HG03045 (cell line): Measurements from ENCODE around the gene TRIM52.

Experiments
- ATAC-seq: cut with Tn5 transposase; IDR thresholded peaks from one replicate; pipeline ENCODE4 v1.9.1; 2021; ENCODE audit warnings: mild to moderate bottlenecking, moderate library complexity; ENCODE audit not compliant: unreplicated experiment

TRIM52 gene

DNA sequence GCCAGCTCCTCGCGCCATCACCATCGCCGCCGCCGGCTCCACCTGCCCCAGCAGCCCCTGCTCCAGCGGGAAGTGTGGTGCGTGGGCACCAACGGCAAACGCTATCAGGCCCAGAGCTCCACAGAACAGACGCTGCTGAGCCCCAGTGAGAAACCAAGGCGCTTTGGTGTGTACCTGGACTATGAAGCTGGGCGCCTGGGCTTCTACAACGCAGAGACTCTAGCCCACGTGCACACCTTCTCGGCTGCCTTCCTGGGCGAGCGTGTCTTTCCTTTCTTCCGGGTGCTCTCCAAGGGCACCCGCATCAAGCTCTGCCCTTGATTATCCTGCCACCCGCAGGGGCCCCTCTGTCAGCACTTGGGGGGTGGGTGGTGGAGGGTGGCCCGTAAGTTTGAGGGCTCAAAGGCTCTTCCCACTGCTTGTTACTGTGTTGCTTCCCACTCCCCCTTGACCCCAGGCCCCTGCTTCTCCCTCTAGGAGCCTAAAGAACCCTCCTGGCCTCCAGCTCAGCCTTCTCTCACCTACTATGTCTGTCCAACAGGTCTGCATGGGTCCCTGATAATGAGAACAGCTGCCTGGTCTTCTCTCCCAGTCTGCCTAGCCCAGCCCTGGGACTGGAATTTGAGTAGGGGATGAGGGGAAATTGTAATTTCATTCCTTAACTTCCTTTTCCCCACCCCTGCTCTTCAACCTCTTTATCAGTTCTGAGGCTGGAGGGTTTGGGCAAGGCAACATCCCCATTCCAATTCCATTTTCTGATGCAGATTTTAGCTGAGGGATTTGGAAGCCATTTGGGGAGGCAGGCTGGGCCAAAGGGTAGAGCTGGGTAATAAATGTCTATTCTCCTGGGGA is 26.3 kb downstream of the TRIM52 start:
- no peak for ATAC-seq

DNA sequence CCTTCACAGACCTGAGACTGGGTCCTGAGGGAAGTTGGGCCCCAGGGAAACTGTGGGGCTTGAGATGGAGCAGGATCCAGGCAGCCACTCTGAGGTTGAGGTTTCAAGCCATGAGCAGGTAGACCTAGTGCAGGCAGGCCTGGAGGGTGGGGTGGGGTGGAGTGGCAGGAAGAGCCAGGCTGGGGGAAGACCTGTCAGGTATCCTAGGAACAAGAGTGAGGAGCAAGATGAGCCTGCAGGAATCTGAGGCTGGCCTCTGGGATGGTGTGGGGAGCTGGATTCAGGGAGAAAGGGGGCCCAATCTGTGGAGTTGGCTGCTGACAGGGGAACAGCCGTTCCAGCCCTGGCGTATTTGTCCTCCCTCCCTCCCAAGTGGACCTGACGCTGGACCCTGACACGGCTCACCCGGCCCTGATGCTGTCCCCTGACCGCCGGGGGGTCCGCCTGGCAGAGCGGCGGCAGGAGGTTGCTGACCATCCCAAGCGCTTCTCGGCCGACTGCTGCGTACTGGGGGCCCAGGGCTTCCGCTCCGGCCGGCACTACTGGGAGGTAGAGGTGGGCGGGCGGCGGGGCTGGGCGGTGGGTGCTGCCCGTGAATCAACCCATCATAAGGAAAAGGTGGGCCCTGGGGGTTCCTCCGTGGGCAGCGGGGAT is 27.0 kb downstream of the TRIM52 start:
- ATAC-seq = no peak

DNA sequence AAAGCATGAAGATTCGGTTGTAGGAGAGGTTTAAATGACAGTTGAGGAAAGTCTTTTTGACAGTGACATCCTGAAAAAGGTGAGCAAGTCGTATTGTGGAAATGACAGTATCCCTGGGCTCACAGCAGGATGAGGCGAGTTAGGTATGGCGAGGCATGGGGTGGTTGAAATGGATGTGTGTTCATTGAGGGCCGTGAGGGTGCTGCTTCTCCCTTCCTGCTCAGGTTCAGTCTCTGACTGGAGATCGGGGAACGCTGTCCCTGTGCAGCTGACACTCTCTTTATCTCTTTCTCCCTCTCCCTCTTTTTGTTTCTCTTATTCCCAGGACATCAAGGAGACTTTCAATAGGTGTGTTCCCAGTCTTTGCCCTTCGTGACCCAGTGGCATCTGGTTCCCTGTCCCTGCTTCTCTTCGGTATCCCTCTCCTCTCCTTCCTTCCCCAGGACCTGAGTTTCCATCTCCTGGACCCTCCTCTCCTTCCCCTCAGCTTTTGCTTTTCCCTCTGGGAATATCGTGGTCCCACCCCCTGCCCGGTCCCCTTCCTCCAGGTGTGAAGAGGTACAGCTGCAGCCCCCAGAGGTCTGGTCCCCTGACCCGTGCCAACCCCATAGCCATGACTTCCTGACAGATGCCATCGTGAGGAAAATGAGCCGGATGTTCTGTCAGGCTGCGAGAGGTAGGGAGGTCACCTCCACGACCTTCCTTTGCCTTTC is 27.7 kb downstream of the TRIM52 start:
- no peak for ATAC-seq

- ATAC-seq = no peak
Measured at GRCh38 chr5:181232593-181232992, 28.4 kb downstream of the TRIM52 start.

DNA sequence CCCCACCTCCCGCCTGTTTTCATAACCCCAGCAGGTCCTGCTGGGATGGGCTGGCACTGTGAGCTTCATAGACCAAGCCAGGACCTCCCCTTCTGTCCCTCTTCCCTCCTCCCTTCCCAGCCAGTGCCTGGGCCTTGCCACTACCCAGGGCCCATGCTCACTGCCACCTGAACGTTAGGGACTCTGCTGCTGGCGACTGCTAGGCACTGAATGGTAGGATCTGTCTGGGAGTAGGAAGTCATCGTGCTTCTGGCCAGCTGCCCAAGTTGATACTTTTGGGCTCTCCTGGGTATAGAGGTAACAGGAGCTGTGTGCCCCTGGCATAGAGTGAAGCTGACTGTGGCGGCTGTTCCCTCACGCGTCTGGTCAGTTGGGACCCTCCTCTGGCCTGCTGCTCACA is 29.5 kb downstream of the TRIM52 start:
- no peak for ATAC-seq

GRCh38 chr5:181230551-181230950 is 30.4 kb downstream of the TRIM52 start:
- no peak for ATAC-seq

DNA sequence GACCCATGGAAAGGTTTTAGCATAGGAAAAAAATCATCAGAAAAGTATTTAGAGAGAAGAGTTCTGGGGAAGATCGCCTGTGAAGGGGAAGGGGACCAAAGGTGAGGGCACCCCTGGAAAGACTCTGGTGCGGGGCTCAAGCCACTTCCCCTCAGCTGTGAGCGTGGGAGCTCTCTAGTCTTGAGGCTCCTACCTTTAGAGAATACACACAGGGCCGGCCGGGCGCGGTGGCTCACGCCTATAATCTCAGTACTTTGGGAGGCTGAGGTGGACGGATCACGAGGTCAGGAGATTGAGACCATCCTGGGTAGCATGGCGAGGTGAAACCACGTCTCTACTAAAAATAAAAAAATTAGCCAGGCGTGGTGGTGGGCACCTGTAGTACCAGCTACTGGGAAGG is 30.9 kb downstream of the TRIM52 start:
- no peak for ATAC-seq

GRCh38 chr5:181224390-181225229 is 36.3 kb downstream of the TRIM52 start:
- ATAC-seq = no peak

DNA sequence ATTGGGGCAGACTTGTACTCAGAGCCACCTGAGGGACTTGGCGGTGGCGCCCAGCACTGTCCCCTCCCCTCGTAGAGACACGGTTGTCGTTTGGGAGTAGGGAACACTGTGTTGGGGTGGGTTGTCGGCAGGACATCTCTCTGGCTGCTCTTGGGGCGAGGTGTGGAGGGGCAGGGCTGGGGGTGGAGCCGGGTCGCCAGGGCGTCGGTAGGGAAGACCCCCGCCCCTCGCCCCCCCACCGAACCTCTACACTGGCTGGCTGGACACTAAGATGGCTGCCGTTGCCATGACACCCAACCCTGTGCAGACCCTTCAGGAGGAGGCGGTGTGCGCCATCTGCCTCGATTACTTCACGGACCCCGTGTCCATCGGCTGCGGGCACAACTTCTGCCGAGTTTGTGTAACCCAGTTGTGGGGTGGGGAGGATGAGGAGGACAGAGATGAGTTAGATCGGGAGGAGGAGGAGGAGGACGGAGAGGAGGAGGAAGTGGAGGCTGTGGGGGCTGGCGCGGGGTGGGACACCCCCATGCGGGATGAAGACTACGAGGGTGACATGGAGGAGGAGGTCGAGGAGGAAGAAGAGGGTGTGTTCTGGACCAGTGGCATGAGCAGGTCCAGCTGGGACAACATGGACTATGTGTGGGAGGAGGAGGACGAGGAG is 37.1 kb downstream of the TRIM52 start:
- ATAC-seq = no peak

- ATAC-seq = peak; percentile 67
Measured at GRCh38 chr5:181223058-181223728, 37.8 kb downstream of the TRIM52 start, which contains the start of gene TRIM41. TRIM41 (plus strand) TSS chr5:181223281; CDS start chr5:181224000, 719 bp downstream.

DNA sequence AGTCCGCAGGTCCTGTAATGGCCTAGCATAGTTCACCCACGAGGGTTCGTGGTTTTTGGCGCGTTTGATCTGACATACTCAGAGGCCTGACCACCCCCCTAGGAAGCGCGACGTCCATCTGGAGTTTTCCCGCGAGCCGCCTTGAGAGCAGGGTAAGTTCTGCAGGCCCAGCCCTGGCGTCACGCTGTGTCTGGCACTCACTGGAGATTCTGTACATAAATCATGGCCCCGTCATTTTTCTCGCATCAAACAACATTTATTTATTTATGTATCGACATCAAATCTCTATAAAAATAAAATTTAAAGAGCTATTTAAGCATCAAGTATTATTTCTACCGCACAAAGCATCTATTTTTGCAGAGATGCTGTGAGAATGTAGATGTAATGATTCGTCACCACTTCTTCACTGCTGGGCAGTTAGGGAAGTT is 38.3 kb downstream of the TRIM52 start:
- ATAC-seq = no peak

DNA sequence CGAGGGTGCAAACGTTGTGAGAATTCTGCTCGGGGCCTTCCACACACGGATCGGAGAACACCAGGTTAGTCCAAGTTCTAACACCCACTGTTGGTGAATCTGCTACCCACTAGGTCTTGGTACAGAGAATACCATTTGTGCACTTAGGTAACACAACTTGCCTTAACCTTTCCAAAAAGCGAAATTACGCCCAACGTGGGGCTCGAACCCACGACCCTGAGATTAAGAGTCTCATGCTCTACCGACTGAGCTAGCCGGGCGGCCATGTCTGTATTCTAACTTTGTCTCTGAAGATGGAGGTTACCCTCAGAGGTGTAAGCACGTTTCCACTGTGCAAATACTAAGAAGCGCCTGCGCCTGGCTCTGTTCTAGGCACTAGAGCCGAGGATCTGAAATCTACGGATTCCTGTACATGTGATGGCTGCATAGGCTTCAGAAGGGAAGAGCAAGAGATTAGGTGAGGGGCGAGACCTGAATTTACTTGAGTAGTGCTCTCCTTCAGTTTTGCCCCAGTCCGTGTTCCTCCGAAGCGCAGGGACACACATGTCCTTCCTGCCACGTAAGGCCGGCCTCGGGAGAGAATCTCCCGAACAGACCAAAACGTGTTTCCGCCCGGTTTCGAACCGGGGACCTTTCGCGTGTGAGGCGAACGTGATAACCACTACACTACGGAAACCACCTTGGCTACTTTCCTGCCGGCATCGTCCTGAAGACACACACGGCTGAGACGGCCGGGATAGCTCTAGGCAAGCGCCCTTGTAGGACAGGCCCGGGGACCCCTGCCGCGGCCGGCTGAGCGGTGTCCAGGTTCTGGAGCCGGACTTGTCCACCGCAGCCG is 38.9 kb downstream of the TRIM52 start:
- ATAC-seq = peak; percentile 30

- no peak for ATAC-seq
Measured at GRCh38 chr5:181221105-181221791, 39.7 kb downstream of the TRIM52 start.

GRCh38 chr5:181220178-181220515 is 40.8 kb downstream of the TRIM52 start:
- ATAC-seq = no peak

GRCh38 chr5:181219262-181220177 is 41.4 kb downstream of the TRIM52 start:
- no peak for ATAC-seq

DNA sequence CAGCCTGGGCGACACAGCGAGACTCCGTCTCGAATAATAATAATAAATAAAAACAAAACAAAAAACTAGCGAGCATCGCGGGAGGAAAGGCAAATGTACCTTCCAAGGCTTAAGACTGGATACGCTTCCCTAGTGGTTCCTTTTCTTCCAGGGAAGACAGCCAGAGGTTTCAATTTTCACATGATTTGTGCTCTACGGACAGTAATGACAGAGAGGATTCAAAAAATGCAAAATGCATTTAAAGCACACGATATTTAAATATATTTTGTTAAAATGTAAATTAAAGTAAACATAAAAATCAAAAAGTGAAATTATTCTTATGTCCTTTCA is 42.2 kb downstream of the TRIM52 start:
- ATAC-seq = no peak

DNA sequence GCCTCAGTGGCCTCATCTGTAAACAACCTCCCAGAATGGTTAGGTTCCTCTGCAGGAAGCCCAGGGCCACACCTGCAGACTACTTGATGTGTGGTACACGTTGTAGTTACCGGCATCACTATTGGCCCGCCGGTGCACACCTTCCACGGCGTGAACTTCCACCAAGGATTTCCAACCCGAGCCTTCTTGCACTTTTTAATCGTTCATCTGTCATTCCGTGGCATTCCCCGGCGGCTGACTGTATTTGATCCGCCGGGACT is 43.2 kb downstream of the TRIM52 start:
- ATAC-seq = peak; percentile 11
